HCT116 (cell line): Measurements from ENCODE around the gene HHLA2. TPM values are rescaled to one million over a fixed set of nuclear protein-coding genes. Genes with fewer than 3 reads are reported as not detected.

Experiments
- ATAC-seq: fragments of 200-7000 bp; cut with Tn5 transposase; 2 replicates; pipeline ENCODE4 v1.9.1; 2020; ENCODE audit warnings: mild to moderate bottlenecking, moderate library complexity
- BruUV-seq: library from RNA; stranded (reverse); fragments of 400-500 nt; replicated peaks from 2 replicates; lab custom pipeline; 2021; lab: Mats Ljungman, UMichigan
- CTCF ChIA-PET: fragments of 300-600 bp; sonication (Branson Sonifier 250); formaldehyde crosslinking; loops from one replicate; lab custom pipeline; 2021; ENCODE audit warnings: antibody characterized with exemption; lab: Charles Lee
- POLR2A ChIA-PET: fragments of 300-600, 350-600 bp; sonication (Branson Sonifier 250); formaldehyde crosslinking; loops from one replicate; lab custom pipeline; 2021; ENCODE audit warnings: antibody characterized with exemption; lab: Charles Lee
- RAD21 ChIA-PET, 2 experiments: fragments of 300-600 bp; sonication (Branson Sonifier 250); formaldehyde crosslinking; loops; one replicate each; lab custom pipeline; 2023; ENCODE audit warnings: low total read pairs in 2 of 2; ENCODE audit not compliant: uncharacterized antibody in 2 of 2, unreplicated experiment in 2 of 2, low non-redundant PET in 1 of 2; lab: Charles Lee
- DNase-seq: peaks from one replicate; pipeline ENCODE4 v3.0.0-alpha.2; 2010; ENCODE audit warnings: low read depth, low spot score
- H2AFZ ChIP-seq: fragments of 200-600 bp; shearing (Covaris generic), sonication (generic); 2 replicates; pipeline ENCODE4 v1.6.1; 2017; ENCODE audit warnings: low read depth, mixed run types, mixed read lengths, antibody characterized with exemption, low read length; ENCODE audit not compliant: poor library complexity, severe bottlenecking
- H3K27ac ChIP-seq: 2 replicates; pipeline ENCODE4 v1.5.1; 2012; ENCODE audit warnings: low read depth, low read length
- H3K27me3 ChIP-seq: fragments of 200-600 bp; sonication (generic); 2 replicates; pipeline ENCODE4 v1.6.1; 2016; ENCODE audit warnings: mixed run types, low read length, mixed read lengths; ENCODE audit not compliant: insufficient read depth
- H3K36me3 ChIP-seq, 2 experiments: fragments of 200-500 bp in 1 of 2; fragments of 200-600 bp in 1 of 2; sonication (Bioruptor generic) in 1 of 2; sonication (generic) in 1 of 2; 2 replicates each; pipeline versions ENCODE4 v1.5.1 to v1.6.1; 2014 to 2016; ENCODE audit warnings: low read length in 2 of 2, inconsistent platforms in 1 of 2, mixed read lengths in 1 of 2, mixed run types in 1 of 2; ENCODE audit not compliant: insufficient read depth in 2 of 2, control insufficient read depth in 1 of 2
- H3K4me1 ChIP-seq, 2 experiments: fragments of 200-600 bp in 1 of 2; sonication (generic) in 1 of 2; 2 replicates each; pipeline versions ENCODE4 v1.5.1 to v1.6.1; 2012 to 2017; ENCODE audit warnings: low read length in 2 of 2, inconsistent platforms in 1 of 2, mild to moderate bottlenecking in 1 of 2, mixed read lengths in 1 of 2, mixed run types in 1 of 2, moderate library complexity in 1 of 2; ENCODE audit not compliant: insufficient read depth in 2 of 2, control insufficient read depth in 1 of 2
- H3K4me2 ChIP-seq: fragments of 200-600 bp; sonication (generic); 2 replicates; pipeline ENCODE4 v1.6.1; 2017; ENCODE audit warnings: mixed run types, low read length, mixed read lengths
- H3K4me3 ChIP-seq, 2 experiments: fragments of 200-600 bp in 1 of 2; sonication (generic) in 1 of 2; replicated peaks in 1 of 2; 2 replicates each; pipeline ENCODE4 v1.5.1; 2011 to 2016; ENCODE audit warnings: low read length in 2 of 2, control low read depth in 1 of 2, low read depth in 1 of 2, mild to moderate bottlenecking in 1 of 2, mixed read lengths in 1 of 2, mixed run types in 1 of 2
- H3K79me2 ChIP-seq: fragments of 200-600 bp; sonication (generic); 2 replicates; pipeline ENCODE4 v1.6.1; 2017; ENCODE audit warnings: mild to moderate bottlenecking, mixed run types, low read length, moderate library complexity, mixed read lengths; ENCODE audit not compliant: insufficient read depth
- H3K9ac ChIP-seq: fragments of 200-600 bp; sonication (generic); 2 replicates; pipeline ENCODE4 v1.6.1; 2016; ENCODE audit warnings: low read length, mixed read lengths
- H3K9me2 ChIP-seq: fragments of 200-600 bp; sonication (generic), shearing (Covaris generic); 2 replicates; pipeline ENCODE4 v1.6.1; 2017; ENCODE audit warnings: mixed run types, mild to moderate bottlenecking, moderate library complexity; ENCODE audit not compliant: insufficient read depth
- H3K9me3 ChIP-seq, 2 experiments: fragments of 200-500 bp in 1 of 2; fragments of 200-600 bp in 1 of 2; sonication (Bioruptor generic) in 1 of 2; sonication (generic) in 1 of 2; 2 replicates each; pipeline ENCODE4 v1.6.1; 2014 to 2017; ENCODE audit warnings: low read length in 2 of 2, mixed read lengths in 2 of 2, inconsistent platforms in 1 of 2, low read depth in 1 of 2, mild to moderate bottlenecking in 1 of 2, mixed run types in 1 of 2, moderate library complexity in 1 of 2; ENCODE audit not compliant: control insufficient read depth in 1 of 2, insufficient read depth in 1 of 2
- H4K20me1 ChIP-seq: fragments of 200-600 bp; sonication (generic), shearing (Covaris generic); 2 replicates; pipeline ENCODE4 v1.6.1; 2017; ENCODE audit warnings: mixed run types, mild to moderate bottlenecking, moderate library complexity; ENCODE audit not compliant: insufficient read depth
- ATF3 ChIP-seq: IDR thresholded peaks from 2 replicates; pipeline ENCODE4 v1.6.1; 2012
- CTCF ChIP-seq, 3 experiments: fragments of 200-600 bp in 1 of 3; sonication (generic) in 1 of 3; IDR thresholded peaks in 2 of 3; conservative IDR thresholded peaks in 1 of 3; 2 replicates each; pipeline ENCODE4 v1.5.1; 2012 to 2017; ENCODE audit warnings: low read depth in 2 of 3, low read length in 2 of 3, antibody characterized with exemption in 1 of 3, borderline replicate concordance in 1 of 3, control low read depth in 1 of 3, mild to moderate bottlenecking in 1 of 3, mixed read lengths in 1 of 3, mixed run types in 1 of 3, moderate library complexity in 1 of 3; ENCODE audit not compliant: insufficient read depth in 1 of 3
- EZH2 ChIP-seq: fragments of 200-600 bp; sonication (generic); IDR thresholded peaks from 2 replicates; pipeline ENCODE4 v1.6.1; 2017; ENCODE audit warnings: antibody characterized with exemption, mixed run types
- JUND ChIP-seq: IDR thresholded peaks from 2 replicates; pipeline ENCODE4 v1.6.1; 2012
- MAX ChIP-seq: IDR thresholded peaks from 2 replicates; pipeline ENCODE4 v1.6.1; 2012
- POLR2AphosphoS5 ChIP-seq: IDR thresholded peaks from 2 replicates; pipeline ENCODE4 v1.6.1; 2011; ENCODE audit warnings: mild to moderate bottlenecking, low read depth, low read length, moderate library complexity
- RAD21 ChIP-seq: IDR thresholded peaks from 2 replicates; pipeline ENCODE4 v1.6.1; 2012; ENCODE audit warnings: low read depth, mild to moderate bottlenecking
- REST ChIP-seq: IDR thresholded peaks from 2 replicates; pipeline ENCODE4 v1.6.1; 2012; ENCODE audit warnings: low read depth
- SIN3A ChIP-seq: IDR thresholded peaks from 2 replicates; pipeline ENCODE4 v1.6.1; 2012; ENCODE audit warnings: low read depth
- TCF7L2 ChIP-seq: IDR thresholded peaks from 2 replicates; pipeline ENCODE4 v1.7.0; 2011; ENCODE audit warnings: borderline replicate concordance, inconsistent platforms; ENCODE audit not compliant: insufficient read depth, insufficient read length; ENCODE audit errors: extremely low read depth
- YY1 ChIP-seq: IDR thresholded peaks from 2 replicates; pipeline ENCODE4 v1.6.1; 2011; ENCODE audit warnings: low read length, low read depth, moderate library complexity, mild to moderate bottlenecking; ENCODE audit not compliant: insufficient replicate concordance; ENCODE audit errors: extremely low read depth
- ZBTB33 ChIP-seq: IDR thresholded peaks from 2 replicates; pipeline ENCODE4 v1.6.1; 2011; ENCODE audit warnings: mild to moderate bottlenecking, low read length, moderate library complexity; ENCODE audit not compliant: insufficient replicate concordance; ENCODE audit errors: extremely low read depth
- intact Hi-C: fragments of 100-400 bp; cut with micrococcal nuclease; formaldehyde crosslinking; loops from 2 replicates; pipeline ENCODE4 v1.10.0; 2022
- total RNA-seq: library from RNA; stranded (reverse); gene quantifications from one replicate; pipeline ENCODE4 v1.2.1, GENCODE V29; 2021; ENCODE audit not compliant: unreplicated experiment

Gene HHLA2
- total RNA-seq, 1 experiment from 2014 or later, result not detected

GRCh38 chr3:108292905-108293328 is 3.4 kb upstream of the HHLA2 start (continued):
- no peak for TF ChIP-seq CTCF (IDR thresholded peaks at IDR 0.05 in 2 of 3, conservative IDR thresholded peaks at IDR 0.05 in 1 of 3; ENCODE audit: borderline replicate concordance in 1 of 3, insufficient read depth in 1 of 3, low read depth in 2 of 3, low read length in 2 of 3)
- TF ChIP-seq MAX, result no peak
- TF ChIP-seq ATF3, result no peak

GRCh38 chr3:108293858-108294257 is 2.5 kb upstream of the HHLA2 start:
- intact Hi-C loops, result no loop called here
- ChIA-PET CTCF (no interaction called here), RAD21 (no interaction called here), POLR2A (no interaction called here)
- Histone ChIP-seq H3K4me2 (no peak overlapping the region), H4K20me1 (no peaks in the 10 kb centered on the region), H3K36me3 (no peaks in the 10 kb centered on the region), H3K4me1 (no peaks in the 10 kb centered on the region), H3K9me2 (no peaks in the 10 kb centered on the region), H3K9me3 (no peaks in the 10 kb centered on the region), H2AFZ (no peak overlapping the region), H3K4me3 (no peak overlapping the region), H3K9ac (no peak overlapping the region), H3K79me2 (no peaks in the 10 kb centered on the region), H3K27ac (no peak overlapping the region), H3K27me3 (no peaks in the 10 kb centered on the region)
- DNase-seq (no peak), ATAC-seq (no peak)
- BruUV-seq, result no TSS peak
- TF ChIP-seq ZBTB33, result no peak
- no peak for TF ChIP-seq ATF3
- no peak for TF ChIP-seq CTCF (IDR thresholded peaks at IDR 0.05 in 2 of 3, conservative IDR thresholded peaks at IDR 0.05 in 1 of 3; ENCODE audit: borderline replicate concordance in 1 of 3, insufficient read depth in 1 of 3, low read depth in 2 of 3, low read length in 2 of 3)
- TF ChIP-seq TCF7L2, result no peak
- TF ChIP-seq YY1, result no peak
- TF ChIP-seq POLR2AphosphoS5, result no peak
- TF ChIP-seq JUND, result no peak
- TF ChIP-seq RAD21, result no peak
- no peak for TF ChIP-seq REST
- no peak for TF ChIP-seq EZH2
- TF ChIP-seq SIN3A, result no peak
